HG02852 (cell line): ENCODE data around the gene LMO7.
"Not testable (repeated sequence)": the region's sequence is repeated elsewhere in the genome, so short reads cannot be mapped to it uniquely, and the experiment has no call there.

Source experiments
- ATAC-seq: cut with Tn5 transposase; IDR thresholded peaks from one replicate; pipeline ENCODE4 v1.9.1; 2021; ENCODE audit warnings: mild to moderate bottlenecking, moderate library complexity; ENCODE audit not compliant: unreplicated experiment

The LMO7 gene

GRCh38 chr13:75694722-75695121 lies 58.6 kb downstream of the LMO7 start:
- no peak for ATAC-seq

GRCh38 chr13:75695908-75696307 lies 59.8 kb downstream of the LMO7 start:
- ATAC-seq, result not testable (repeated sequence)

GRCh38 chr13:75699062-75699461 lies 62.9 kb downstream of the LMO7 start:
- ATAC-seq, result no peak

- ATAC-seq, result not testable (repeated sequence)
Measured at GRCh38 chr13:75699717-75700116, 63.6 kb downstream of the LMO7 start.

- ATAC-seq, result no peak
Measured at GRCh38 chr13:75700552-75700951, 64.4 kb downstream of the LMO7 start.

- ATAC-seq, result no peak
Measured at GRCh38 chr13:75702476-75702875, 66.3 kb downstream of the LMO7 start.

GRCh38 chr13:75703769-75704168 lies 67.6 kb downstream of the LMO7 start:
- ATAC-seq, result no peak

- no peak for ATAC-seq
Measured at GRCh38 chr13:75704194-75704926, 68.2 kb downstream of the LMO7 start.

GRCh38 chr13:75704927-75705288 lies 68.8 kb downstream of the LMO7 start:
- no peak for ATAC-seq

- no peak for ATAC-seq
Measured at GRCh38 chr13:75705395-75705794, 69.3 kb downstream of the LMO7 start.

GRCh38 chr13:75705908-75706307 lies 69.8 kb downstream of the LMO7 start:
- no peak for ATAC-seq

- ATAC-seq, result no peak
Measured at GRCh38 chr13:75713852-75714251, 77.7 kb downstream of the LMO7 start.

GRCh38 chr13:75715601-75716523 lies 79.7 kb downstream of the LMO7 start:
- ATAC-seq, result peak; percentile 95

- ATAC-seq, result no peak
Measured at GRCh38 chr13:75717525-75717924, 81.4 kb downstream of the LMO7 start.

GRCh38 chr13:75721307-75721706 lies 85.2 kb downstream of the LMO7 start:
- no peak for ATAC-seq

GRCh38 chr13:75723901-75724300 lies 87.8 kb downstream of the LMO7 start:
- ATAC-seq, result no peak

- no peak for ATAC-seq
Measured at GRCh38 chr13:75724752-75725517, 88.8 kb downstream of the LMO7 start.

- no peak for ATAC-seq
Measured at GRCh38 chr13:75725736-75726135, 89.6 kb downstream of the LMO7 start.

GRCh38 chr13:75726306-75726705 lies 90.2 kb downstream of the LMO7 start:
- ATAC-seq, result no peak

GRCh38 chr13:75733113-75733512 lies 97.0 kb downstream of the LMO7 start:
- ATAC-seq, result not testable (repeated sequence)

- ATAC-seq, result no peak
Measured at GRCh38 chr13:75736173-75736572, 100.0 kb downstream of the LMO7 start.
